Lower leg skin (tissue), 3 donors: ENCODE results near the gene ZC3H7A.

ENCODE experiments used
- POLR2A ChIP-seq, 2 donors: fragments of 450-650 bp; IDR thresholded peaks; one replicate each; pipeline ENCODE4 v1.6.1; 2016 to 2017; ENCODE audit warnings: antibody characterized with exemption in 2 of 2, mild to moderate bottlenecking in 1 of 2, moderate library complexity in 1 of 2
- TF ChIP-seq, protein P1 (sequence below), 3 donors: fragments of 450-650 bp; IDR thresholded peaks; one replicate each; pipeline ENCODE4 v1.5.1; 2016; ENCODE audit warnings: antibody characterized with exemption in 3 of 3, mild to moderate bottlenecking in 3 of 3, moderate library complexity in 2 of 3

DNA sequence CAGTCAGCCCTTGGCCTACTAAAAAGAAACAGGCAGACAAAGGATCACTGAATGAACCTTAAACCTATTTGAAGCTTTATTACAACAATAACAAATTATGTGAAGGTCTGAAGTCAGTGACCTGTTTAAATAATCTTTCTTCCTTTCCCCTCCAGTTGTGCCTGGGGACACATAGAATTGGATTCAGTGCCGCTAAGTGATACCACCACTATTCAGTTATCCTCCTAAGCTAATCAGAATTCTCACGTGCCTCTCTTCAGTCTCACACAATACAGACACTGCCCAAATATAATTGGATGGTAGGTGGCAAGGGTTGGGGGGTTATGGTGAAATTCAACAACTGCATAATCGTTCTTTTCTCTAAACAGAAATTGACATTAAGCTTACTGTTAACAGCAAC is 65.8 kb downstream of the ZC3H7A start:
- TF ChIP-seq, protein P1, sequence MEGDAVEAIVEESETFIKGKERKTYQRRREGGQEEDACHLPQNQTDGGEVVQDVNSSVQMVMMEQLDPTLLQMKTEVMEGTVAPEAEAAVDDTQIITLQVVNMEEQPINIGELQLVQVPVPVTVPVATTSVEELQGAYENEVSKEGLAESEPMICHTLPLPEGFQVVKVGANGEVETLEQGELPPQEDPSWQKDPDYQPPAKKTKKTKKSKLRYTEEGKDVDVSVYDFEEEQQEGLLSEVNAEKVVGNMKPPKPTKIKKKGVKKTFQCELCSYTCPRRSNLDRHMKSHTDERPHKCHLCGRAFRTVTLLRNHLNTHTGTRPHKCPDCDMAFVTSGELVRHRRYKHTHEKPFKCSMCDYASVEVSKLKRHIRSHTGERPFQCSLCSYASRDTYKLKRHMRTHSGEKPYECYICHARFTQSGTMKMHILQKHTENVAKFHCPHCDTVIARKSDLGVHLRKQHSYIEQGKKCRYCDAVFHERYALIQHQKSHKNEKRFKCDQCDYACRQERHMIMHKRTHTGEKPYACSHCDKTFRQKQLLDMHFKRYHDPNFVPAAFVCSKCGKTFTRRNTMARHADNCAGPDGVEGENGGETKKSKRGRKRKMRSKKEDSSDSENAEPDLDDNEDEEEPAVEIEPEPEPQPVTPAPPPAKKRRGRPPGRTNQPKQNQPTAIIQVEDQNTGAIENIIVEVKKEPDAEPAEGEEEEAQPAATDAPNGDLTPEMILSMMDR (IDR thresholded peaks at IDR 0.05): no peak
- TF ChIP-seq POLR2A (IDR thresholded peaks at IDR 0.05): no peak
